ENCODE data around the gene TGFB1I1. TPM values are rescaled to one million over a fixed set of nuclear protein-coding genes. Genes with fewer than 3 reads are reported as not detected.

Gene TGFB1I1
- total RNA-seq: 78.3 and 96.0 TPM in 2 replicates

DNA sequence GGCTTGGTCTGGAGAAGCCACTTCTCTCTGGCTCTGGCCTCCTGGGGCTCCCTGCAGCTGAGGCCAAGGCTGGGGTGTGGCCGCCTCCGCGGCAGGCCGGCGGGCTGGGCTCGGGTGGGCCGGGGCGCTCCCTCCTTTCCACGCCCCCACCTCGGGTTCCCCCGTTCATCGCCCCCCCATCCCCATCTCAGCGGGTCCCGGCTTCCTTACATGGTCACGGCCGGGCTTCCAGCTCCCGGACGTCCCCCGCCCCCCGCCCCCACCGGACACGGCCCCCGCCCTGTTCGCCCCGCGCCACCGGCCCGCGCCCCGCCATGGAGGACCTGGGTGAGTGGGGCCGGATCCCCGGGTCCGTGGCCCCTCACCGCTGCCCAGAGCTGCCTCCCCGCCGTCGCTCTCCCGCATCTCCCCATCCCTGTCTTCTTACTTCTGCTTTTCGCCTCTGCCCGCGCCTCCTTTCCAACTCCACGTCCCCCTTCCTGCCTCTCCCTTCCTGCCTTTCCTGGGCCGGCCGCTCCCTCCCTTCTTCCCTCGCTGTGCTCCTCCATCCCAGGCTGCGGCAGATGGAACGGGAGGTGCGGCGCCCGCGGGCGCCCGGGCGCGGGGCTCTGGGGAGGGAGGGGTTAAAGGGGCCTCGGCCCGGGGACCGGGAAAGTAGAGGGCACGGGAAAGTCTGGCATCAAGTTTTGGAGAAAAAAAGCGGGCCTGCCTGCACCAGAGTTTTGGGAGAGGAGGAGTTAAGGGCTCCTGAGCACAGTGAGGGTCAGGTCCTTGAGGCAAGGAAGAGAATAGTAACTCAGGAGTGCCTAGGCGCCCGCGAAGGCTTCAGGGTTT, at the start of gene TGFB1I1:
TGFB1I1 (plus strand) TSS at position 278 of the 834 bp plus-strand sequence; CDS start at position 315, 37 bp downstream.

DNA sequence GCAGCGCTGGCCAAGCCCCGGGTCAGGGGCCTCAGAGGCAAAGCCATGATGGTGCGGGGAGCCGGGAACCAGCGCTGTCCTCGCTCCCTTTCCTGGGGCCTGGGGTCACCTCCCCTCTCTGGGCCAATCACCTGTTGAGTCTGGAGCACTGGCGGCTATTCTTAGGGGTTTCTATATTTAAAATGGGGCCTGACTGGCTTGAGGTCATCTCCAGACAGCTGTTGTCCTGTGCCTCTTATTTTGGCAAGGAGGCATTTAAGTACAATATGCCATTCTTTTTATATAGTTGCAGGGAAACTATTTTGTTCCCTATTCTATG, 43.7 kb upstream of the TGFB1I1 start, which contains the start of gene COX6A2:
COX6A2 (minus strand) TSS at position 82 of the 319 bp plus-strand sequence; CDS start at position 47, 35 bp downstream.

DNA sequence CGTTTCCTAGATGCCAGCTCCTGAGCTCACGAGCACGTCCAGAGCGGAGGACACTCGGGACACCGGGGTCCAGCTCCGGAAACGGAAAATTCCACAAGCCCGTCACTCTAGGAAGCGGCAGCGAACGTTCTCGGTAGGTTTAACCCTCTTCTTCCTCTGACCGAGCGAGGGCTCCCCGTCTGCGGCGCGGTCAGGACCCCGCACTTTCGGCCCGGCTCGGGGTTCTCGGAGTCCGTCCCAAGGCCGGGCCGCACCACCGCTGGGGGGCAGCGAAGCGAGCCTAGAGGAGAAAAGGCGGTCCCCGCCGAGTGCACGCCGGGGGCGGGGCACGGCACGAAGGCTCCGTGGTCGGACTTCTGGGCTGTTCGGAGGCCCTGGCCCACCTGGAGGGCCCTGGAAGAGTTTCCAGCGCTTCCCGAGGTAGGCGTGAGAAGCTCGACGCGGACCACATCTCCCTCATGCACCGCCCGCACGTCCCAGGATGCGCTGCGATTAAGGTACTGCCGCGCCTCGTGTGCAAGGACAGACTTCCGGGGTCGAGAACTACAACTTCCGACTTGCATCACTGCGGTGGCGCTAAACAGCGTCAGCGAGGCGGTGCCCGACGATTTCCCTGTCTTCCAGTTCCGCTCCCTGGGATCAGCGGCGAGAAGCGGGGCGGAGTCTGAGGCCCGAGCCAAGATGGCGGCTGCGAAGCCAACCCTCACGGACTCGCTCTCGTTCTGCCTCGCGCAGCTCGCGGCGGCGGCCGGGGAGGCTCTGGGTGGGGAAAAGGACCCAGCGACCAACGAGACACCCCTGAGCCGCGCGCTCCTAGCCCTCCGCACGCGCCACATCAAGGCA, 12.9 kb upstream of the TGFB1I1 start, which contains the start of gene ARMC5:
ARMC5 (plus strand) TSS at position 658 of the 843 bp plus-strand sequence; CDS start at position 682, 24 bp downstream.

DNA sequence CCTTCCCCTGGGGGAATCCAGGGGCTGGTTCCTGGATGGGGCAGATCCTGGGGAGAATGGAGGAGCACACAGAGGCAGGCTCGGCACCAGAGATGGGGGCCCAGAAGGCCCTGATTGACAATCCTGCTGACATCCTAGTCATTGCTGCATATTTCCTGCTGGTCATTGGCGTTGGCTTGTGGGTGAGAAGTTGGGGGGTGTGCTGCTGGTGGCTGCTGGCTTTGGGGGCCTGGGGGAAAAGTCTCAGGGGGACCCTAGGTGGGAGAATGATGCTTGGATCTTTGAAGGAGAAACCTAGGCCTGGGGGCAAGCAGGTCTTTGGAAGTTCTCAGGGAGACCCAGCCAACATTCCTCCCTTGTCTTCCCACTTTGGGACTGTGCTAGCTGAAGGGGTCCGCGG, 11.1 kb downstream of the TGFB1I1 start, which contains the start of gene SLC5A2:
SLC5A2 (plus strand) TSS at position 43 of the 400 bp plus-strand sequence; CDS start at position 57, 14 bp downstream.

DNA sequence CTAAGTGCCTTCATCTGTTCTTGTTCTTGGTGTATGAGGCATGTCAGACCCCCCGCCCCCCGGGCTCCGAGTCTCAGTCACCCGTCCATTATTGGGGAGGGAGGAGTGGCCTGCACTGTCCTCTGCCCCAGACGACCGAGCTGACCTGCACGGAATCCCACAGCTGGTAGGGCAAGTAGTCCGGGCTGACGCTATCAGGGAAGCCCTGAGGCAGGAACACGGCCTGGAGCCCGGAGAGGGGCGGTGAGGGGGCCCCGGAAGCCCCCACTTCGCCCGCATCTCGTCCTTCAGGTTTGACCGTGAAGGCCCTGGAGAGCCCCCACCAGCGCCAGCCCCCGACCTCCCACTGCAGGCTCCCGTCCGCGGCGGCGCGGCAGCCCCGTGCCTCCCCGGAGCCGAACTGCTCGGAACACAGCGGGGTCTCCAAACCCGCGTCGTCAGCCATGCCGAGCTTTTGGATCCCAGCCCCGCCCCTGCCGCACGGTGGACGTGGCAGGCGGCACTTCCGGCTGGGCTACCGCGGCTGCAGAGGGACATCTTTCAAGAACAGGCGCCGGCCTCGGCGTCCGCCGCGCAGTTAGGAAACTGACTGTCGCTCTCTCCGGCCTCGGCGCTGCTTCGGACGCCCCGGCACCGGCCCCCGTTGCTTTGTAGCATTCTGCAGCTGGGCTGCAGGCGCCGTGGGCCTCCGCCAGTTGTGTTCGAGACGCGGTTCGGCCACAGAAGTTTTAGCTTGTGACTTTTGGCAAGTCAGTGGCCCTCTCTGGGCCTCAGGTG, 36.2 kb downstream of the TGFB1I1 start, which contains the start of gene RUSF1:
RUSF1 (minus strand) TSS at position 463 of the 777 bp plus-strand sequence; CDS start at position 445, 18 bp downstream.

Other genes starting within 250 kb of the TGFB1I1 start
- not detected in 2 replicates for gene ITGAM, start 212.2 kb upstream of the TGFB1I1 start, total RNA-seq
- gene ITGAX, start 117.0 kb upstream of the TGFB1I1 start, total RNA-seq: 0.60 and 0.64 TPM in 2 replicates
- not detected in 2 replicates for gene ITGAD, start 78.8 kb upstream of the TGFB1I1 start, total RNA-seq
- not detected in 2 replicates for gene COX6A2, start 43.8 kb upstream of the TGFB1I1 start, total RNA-seq
- gene ZNF843, start 29.4 kb upstream of the TGFB1I1 start, total RNA-seq: not detected in 2 replicates
- gene ARMC5, start 12.7 kb upstream of the TGFB1I1 start, total RNA-seq: 18.9 and 20.0 TPM in 2 replicates
- not detected in 2 replicates for gene SLC5A2, start 11.0 kb downstream of the TGFB1I1 start, total RNA-seq
- gene RUSF1, start 36.2 kb downstream of the TGFB1I1 start, total RNA-seq: 30.3 and 30.6 TPM in 2 replicates
- not detected in 2 replicates for gene AHSP, start 55.7 kb downstream of the TGFB1I1 start, total RNA-seq

Data from mammary microvascular endothelial cell (primary cell).